ENCODE data around the gene ELL. TPM values are rescaled to one million over a fixed set of nuclear protein-coding genes. Genes with fewer than 3 reads are reported as not detected.
A peak's percentile ranks its signal among the peaks of the same experiment; 100 is the strongest.

ELL gene
- total RNA-seq, 1 experiment from 2014 or later, result 17.3 TPM

- TF ChIP-seq PRDM15 (CRISPR knock-in tag; IDR thresholded peaks at IDR 0.05) (no peak), CREB1 (CRISPR knock-in tag; IDR thresholded peaks at IDR 0.05) (no peak), GRHL2 (CRISPR knock-in tag; IDR thresholded peaks at IDR 0.05; ENCODE audit: insufficient replicate concordance, severe bottlenecking) (no peak), FOXP1 (CRISPR knock-in tag; IDR thresholded peaks at IDR 0.05; ENCODE audit: borderline replicate concordance) (no peak), MYBL2 (CRISPR knock-in tag; IDR thresholded peaks at IDR 0.05) (no peak), MAX (CRISPR knock-in tag; IDR thresholded peaks at IDR 0.05) (no peak), STAT6 (CRISPR knock-in tag; conservative IDR thresholded peaks at IDR 0.05; ENCODE audit: low read depth) (no peak), MLX (CRISPR knock-in tag; IDR thresholded peaks at IDR 0.05) (no peak), ATF2 (CRISPR knock-in tag; IDR thresholded peaks at IDR 0.05; ENCODE audit: borderline replicate concordance, low read depth) (no peak), ATF1 (CRISPR knock-in tag; IDR thresholded peaks at IDR 0.05) (no peak)
Measured at GRCh38 chr19:18418029-18418482, 103.8 kb downstream of the ELL start (continued).

- ChIA-PET CTCF (interaction anchor here (0.6 to 9.7 kb wide), 20 partner anchors 20 to 304 kb away, joined by 3 to 94 read pairs (median 6); partner anchors contain the start of genes GDF15 and PGPEP1), POLR2A (interaction anchor here (0.5 to 3.0 kb wide), 9 partner anchors 15 to 185 kb away, joined by 3 to 13 read pairs (median 5); partner anchors contain the start of gene JUND)
- H3K27me3 Mint-ChIP-seq (ENCODE audit: low read depth), result peaks cover 34% of the 10 kb centered on the region
- H3K4me3 Mint-ChIP-seq, result peak overlapping the region; percentile 80
- peak overlapping the region; percentile 79; the same call in 1 of the 2 replicates for H3K27ac Mint-ChIP-seq
- H3K4me1 Mint-ChIP-seq, result peaks cover 27% of the 10 kb centered on the region
- H3K9me3 Mint-ChIP-seq, result no peaks in the 10 kb centered on the region
- DNase-seq (ENCODE audit: low spot score) (peak; percentile 85), ATAC-seq (peak; percentile 46)
- H3K36me3 Mint-ChIP-seq, result no peaks in the 10 kb centered on the region
- TF ChIP-seq IRF2 (CRISPR knock-in tag; IDR thresholded peaks at IDR 0.05; ENCODE audit: borderline replicate concordance, low read depth) (no peak), TEAD1 (CRISPR knock-in tag; IDR thresholded peaks at IDR 0.05) (0 out of 2 replicates have a peak, but pooled peaks have one; percentile 43), ZNF281 (CRISPR knock-in tag; IDR thresholded peaks at IDR 0.05) (no peak), TEAD4 (CRISPR knock-in tag; IDR thresholded peaks at IDR 0.05) (no peak), SP1 (CRISPR knock-in tag; conservative IDR thresholded peaks at IDR 0.05) (peak; percentile 73; the same call in 1 of the 2 replicates), ATF3 (CRISPR knock-in tag; conservative IDR thresholded peaks at IDR 0.05) (no peak), ETV6 (CRISPR knock-in tag; IDR thresholded peaks at IDR 0.05) (peak; percentile 97), ATF1 (CRISPR knock-in tag; IDR thresholded peaks at IDR 0.05) (no peak)
Measured at GRCh38 chr19:18417250-18418028, 104.4 kb downstream of the ELL start.
